HG03521 (cell line): ENCODE data around the gene NME5.
"Not testable (repeated sequence)": the region's sequence is repeated elsewhere in the genome, so short reads cannot be mapped to it uniquely, and the experiment has no call there.

ENCODE experiments used
- ATAC-seq: cut with Tn5 transposase; IDR thresholded peaks from one replicate; pipeline ENCODE4 v1.9.1; 2021; ENCODE audit warnings: mild to moderate bottlenecking, moderate library complexity; ENCODE audit not compliant: unreplicated experiment

The NME5 gene, protein sequence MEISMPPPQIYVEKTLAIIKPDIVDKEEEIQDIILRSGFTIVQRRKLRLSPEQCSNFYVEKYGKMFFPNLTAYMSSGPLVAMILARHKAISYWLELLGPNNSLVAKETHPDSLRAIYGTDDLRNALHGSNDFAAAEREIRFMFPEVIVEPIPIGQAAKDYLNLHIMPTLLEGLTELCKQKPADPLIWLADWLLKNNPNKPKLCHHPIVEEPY

DNA sequence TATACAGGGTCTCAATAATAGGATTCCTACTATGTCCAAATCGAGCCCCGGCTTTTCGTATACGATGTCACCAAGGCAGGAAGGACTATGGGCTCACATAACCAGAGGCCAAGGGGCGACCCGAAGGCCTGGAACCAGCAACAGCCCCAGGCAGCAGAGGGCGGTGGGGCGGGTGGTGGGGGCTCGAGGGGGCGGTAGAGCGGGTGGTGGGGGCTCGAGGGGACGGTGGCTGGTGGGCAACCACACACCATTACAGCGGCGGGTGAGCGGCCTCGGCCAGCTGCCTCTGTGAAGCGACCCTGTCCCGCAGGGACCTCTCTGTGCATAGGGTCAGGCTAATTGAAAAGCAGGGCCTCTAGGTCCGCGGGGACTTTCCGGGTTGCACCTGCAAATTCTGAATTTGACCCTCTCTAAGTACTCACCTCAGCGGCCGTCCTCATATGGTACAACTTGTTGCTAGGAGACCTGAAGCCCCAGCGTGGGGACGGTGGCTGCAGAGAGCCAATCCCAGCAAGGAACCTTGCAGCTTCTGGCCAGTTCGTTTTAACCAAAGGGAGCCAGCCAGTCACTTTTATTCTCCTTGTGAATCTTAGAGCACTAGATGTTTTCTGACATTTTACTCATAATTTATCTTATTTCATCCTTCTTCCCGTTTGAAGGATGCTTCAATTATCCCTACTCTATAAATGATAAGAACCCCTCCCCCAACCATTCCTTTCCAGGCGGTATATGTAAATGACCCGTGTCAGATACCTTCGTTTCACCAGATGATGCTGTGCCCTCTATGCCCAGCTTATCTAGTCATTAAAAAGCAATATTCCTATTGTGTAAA, at the start of gene NME5:
NME5 (minus strand) TSS at position 480 of the 832 bp plus-strand sequence. CDS start 648 bp downstream, outside the sequence.
- ATAC-seq: no peak

GRCh38 chr5:138188626-138189025, 49.4 kb upstream of the NME5 start:
- no peak for ATAC-seq

DNA sequence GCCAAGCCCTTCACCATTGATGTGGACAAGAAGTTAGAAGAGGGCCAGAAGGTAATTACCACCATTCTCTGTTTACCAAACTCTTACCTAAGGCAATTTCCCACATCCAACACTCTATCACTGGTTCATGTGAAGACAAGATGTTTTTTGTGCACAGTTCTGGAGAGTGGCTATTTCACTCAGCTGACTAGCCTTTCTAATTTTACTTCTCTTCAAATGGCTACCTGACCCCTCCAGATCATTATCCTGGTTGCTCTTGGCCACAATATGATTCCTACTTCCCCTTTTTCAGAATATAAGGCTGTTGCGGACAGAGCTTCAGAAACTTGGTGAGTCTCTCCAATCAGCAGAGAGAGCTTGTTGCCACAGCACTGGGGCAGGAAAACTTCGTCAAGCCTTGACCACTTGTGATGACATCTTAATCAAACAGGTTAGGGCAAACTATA, 46.8 kb upstream of the NME5 start:
- ATAC-seq: no peak

- no peak for ATAC-seq
Measured at GRCh38 chr5:138182808-138183207, 43.6 kb upstream of the NME5 start.

GRCh38 chr5:138180841-138181240, 41.6 kb upstream of the NME5 start:
- ATAC-seq: no peak

DNA sequence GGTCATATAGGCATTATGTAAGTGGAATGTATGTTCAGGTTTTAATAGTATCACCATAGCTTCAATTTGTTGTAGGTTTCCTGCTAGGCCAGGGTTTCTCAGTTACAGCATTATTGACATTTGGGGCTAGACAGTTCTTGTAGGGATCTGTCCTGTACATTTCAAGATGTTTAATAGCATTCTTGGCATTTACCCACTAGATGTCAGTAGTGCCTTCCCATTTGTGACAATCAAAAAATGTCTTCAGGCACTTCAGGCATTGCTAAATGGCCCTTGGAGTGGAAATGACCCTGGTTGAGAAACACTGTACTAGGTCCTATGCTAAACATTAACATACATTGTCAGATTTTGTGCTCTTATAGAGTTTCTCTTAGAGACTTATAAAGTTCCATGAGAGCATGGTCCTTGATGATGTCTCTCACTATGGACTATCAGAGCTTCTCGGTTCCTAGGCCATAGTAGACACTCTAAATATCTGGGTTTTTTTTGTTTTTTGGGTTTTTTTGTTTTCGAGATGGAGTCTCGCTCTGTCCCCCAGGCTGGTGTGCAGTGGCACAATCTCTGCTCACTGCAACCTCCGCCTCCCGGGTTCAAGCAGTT, 41.1 kb upstream of the NME5 start:
- ATAC-seq: no peak

DNA sequence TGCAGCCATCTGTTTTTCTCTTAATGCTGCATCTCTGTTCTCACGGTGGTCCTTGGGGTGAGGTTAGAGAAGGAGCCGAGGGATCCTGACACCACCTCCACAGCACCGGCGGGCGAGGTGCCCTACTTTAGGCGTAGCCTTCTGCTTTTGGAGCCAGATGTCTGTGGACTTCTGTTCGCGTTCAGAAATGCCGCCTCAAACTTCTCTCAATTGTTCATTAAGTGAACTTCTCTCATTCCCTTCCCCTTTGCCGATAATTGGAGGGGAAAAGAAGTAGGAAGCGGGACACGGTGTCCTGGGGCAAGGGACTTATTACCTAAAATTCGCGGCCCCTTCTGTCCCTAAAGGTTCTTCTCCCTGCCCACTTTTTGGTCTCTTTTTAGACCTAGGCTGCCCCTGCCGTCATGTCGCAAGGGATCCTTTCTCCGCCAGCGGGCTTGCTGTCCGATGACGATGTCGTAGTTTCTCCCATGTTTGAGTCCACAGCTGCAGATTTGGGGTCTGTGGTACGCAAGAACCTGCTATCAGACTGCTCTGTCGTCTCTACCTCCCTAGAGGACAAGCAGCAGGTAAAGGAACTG, 40.1 kb upstream of the NME5 start:
- ATAC-seq: peak; percentile 3

DNA sequence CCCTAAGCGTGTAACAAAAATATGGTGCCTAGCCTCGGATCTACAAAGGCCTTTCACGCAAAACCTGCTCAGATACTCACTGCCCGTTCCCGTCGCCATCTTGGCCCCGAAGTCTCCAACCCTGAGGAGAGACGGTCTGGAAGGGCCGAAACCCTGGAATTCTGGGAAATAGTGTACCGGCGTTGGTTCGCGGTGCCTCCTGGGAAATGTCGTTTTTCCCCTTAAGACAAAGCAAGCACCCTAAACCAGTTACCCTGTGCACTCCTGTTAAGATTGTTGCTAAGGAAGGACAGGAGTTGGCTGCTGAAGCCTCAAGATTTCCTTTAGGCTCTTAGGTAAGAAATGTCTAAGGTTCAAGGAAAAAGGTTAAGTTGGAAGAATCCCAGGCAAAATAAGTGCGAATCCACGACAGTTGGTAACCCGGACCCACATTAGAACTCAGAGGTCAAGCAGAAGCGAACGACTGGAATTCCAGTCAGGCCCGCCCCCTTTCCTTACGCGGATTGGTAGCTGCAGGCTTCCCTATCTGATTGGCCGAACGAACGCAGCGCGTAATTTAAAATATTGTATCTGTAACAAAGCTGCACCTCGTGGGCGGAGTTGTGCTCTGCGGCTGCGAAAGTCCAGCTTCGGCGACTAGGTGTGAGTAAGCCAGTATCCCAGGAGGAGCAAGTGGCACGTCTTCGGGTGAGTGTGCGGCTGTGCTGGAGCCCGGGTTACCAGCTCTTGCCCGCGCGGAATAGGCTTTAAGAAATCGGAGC, 39.5 kb upstream of the NME5 start, which contains the start of the genes BRD8 and KIF20A:
BRD8 (minus strand) TSS at position 115 of the 761 bp plus-strand sequence; CDS start at position 99, 16 bp downstream.
KIF20A (plus strand) TSS at position 597 of the 761 bp plus-strand sequence. CDS start 569 bp downstream, outside the sequence.
- ATAC-seq: peak; percentile 85

- ATAC-seq: no peak
Measured at GRCh38 chr5:138177941-138178515, 38.8 kb upstream of the NME5 start.

GRCh38 chr5:138170299-138170698, 31.1 kb upstream of the NME5 start:
- ATAC-seq: no peak

GRCh38 chr5:138169124-138169523, 29.9 kb upstream of the NME5 start:
- no peak for ATAC-seq

GRCh38 chr5:138163721-138164120, 24.5 kb upstream of the NME5 start:
- no peak for ATAC-seq

DNA sequence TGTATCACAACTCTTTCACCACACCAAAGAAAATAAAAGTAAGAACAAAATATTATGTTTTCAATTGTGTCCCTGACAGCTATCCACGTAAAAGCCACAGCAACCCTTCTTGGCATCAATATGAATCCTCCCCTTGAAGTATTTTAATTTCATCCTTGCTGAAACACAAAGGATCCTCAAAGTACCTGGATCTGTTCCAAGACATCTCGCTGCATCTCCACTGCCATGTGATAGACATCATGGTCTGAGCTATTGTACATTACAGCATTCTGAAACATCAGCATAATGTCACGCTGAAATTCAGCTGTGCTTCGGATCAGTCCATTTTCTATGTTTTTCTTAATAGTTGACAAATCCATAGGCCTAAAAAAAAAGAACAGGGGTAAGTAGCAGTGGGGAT, 21.5 kb upstream of the NME5 start:
- ATAC-seq: no peak

GRCh38 chr5:138159666-138160065, 20.4 kb upstream of the NME5 start:
- ATAC-seq: no peak

DNA sequence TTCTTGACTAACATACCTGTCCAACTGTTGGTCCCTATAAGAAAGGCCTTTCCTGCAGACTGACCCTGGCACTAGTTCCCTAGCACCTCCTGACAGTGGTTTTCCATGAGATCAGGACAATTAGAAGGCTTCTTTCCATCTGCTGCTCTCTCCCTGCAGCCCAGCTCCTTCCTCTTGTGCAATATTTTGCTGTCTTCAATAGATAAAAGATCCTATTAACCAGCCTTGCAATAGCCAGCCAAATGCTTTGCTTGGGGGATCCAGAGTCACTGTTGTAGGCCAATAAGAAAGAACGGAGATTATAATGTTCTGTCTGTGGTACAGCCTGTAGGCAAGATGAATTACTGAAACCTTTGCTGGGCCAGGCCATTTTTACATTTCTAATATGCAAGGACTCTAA, 18.4 kb upstream of the NME5 start:
- ATAC-seq: no peak

GRCh38 chr5:138155977-138156376, 16.7 kb upstream of the NME5 start:
- ATAC-seq: not testable (repeated sequence)

DNA sequence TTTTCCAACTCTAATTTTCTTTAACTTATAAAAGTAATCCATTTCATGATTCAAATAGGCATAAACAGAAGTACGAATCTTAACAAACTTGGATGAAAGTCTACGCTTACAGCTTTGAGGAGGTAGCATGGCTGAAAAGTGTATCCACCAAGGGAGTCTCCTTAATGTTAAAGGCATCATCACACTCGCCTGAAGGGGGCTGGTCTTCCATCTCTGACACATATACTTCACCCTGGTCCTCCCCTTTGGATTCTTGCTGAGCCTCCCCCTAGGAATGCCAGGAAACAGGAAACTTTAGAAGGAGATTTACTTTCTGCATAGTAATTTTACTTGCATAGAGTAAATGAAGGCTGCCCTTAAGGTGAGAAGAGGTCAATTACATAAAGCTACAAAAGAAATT, 10.3 kb upstream of the NME5 start:
- no peak for ATAC-seq

DNA sequence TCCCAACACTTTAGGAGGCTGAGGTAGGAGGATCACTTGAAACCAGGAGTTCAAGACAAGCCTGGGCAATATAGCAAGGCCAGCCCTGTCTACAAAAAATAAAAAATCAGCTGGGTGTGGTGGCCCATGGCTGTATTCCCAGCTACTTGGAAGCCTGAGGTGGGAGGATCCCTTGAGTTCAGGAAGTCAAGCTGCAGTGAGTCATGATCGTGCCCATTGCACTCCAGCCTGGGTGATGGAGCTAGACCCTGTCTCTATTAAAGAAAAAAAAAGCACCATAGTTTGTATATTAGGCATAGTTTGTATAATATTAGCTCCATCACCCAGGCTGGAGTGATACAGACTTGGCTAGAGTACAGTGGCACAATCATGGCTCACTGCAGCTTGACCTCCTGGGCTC, 9.6 kb upstream of the NME5 start:
- ATAC-seq: no peak

DNA sequence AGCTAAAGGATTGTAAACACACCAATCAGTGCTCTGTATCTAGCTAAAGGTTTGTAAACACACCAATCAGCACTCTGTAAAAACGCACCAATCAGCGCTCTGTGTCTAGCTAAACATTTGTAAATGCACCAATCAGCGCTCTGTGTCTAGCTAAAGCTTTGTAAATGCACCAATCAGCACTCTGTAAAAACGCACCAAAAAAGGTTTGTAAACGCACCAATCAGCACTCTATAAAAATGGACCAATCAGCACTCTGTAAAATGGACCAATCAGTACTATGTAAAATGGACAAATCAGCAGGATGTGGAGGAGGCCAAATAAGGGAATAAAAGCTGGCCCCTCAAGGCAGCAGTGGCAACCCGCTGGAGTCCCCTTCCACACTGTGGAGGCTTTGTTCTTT, 4.3 kb upstream of the NME5 start:
- not testable (repeated sequence) for ATAC-seq

- ATAC-seq: no peak
Measured at GRCh38 chr5:138141734-138142133, 2.5 kb upstream of the NME5 start.
